ENCODE measurements around the gene DCLK1. TPM values are rescaled to one million over a fixed set of nuclear protein-coding genes. Genes with fewer than 3 reads are reported as not detected.

The DCLK1 gene
- total RNA-seq, 1 experiment from 2014 or later: 36.2 TPM

DNA sequence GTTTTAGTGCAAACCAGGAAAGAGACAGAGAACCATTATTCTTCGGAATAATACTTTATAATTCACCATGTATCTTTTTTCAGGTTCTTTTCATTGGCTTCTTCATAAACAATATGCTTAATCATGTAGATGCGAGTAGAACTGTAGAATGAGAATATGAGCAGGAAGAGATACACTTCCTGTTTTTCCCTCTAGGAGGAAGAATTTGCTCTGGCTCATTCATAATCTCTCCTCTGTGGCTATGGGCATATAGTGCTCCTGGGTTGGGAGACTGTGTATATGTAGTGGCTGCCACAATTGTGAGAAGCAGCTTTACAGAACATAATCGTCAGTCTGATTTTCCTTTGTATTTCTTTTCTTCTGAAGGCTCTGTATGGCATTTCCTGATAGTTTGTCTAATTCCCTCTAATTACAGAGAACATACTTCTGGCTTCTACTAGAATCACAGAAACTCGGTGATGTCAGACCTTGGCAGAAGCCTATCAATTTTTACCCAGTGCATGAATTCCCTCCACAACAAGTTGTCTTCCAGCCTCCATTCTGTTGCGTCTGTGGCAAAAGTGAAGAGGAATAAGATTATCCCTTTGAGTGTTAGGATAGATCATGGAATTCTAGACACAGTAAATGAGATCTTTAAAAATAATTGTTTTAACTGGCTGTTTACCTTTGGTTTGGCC lies 2.9 kb upstream of the DCLK1 start:
- peaks cover 7 to 11% of the 10 kb centered on the region in 2 experiments for H3K4me1 Mint-ChIP-seq
- H3K18ac ChIP-seq (ENCODE audit: insufficient read length, low read depth, low read length): no peak overlapping the region
- no peak overlapping the region for H2BK120ac ChIP-seq (ENCODE audit: low read depth, low read length, poor library complexity, severe bottlenecking)
- no peak overlapping the region for H2BK5ac ChIP-seq (ENCODE audit: insufficient read length, low read length)
- no peak overlapping the region for H3K9ac ChIP-seq (ENCODE audit: extremely low read depth, insufficient read length, low read length)
- H3K4me1 ChIP-seq (ENCODE audit: insufficient read depth, low read length): no peaks in the 10 kb centered on the region
- TF ChIP-seq, protein P1, sequence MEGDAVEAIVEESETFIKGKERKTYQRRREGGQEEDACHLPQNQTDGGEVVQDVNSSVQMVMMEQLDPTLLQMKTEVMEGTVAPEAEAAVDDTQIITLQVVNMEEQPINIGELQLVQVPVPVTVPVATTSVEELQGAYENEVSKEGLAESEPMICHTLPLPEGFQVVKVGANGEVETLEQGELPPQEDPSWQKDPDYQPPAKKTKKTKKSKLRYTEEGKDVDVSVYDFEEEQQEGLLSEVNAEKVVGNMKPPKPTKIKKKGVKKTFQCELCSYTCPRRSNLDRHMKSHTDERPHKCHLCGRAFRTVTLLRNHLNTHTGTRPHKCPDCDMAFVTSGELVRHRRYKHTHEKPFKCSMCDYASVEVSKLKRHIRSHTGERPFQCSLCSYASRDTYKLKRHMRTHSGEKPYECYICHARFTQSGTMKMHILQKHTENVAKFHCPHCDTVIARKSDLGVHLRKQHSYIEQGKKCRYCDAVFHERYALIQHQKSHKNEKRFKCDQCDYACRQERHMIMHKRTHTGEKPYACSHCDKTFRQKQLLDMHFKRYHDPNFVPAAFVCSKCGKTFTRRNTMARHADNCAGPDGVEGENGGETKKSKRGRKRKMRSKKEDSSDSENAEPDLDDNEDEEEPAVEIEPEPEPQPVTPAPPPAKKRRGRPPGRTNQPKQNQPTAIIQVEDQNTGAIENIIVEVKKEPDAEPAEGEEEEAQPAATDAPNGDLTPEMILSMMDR (conservative IDR thresholded peaks at IDR 0.05): no peak
- peaks cover 16% of the 10 kb centered on the region; the same call in 1 of the 2 replicates for H3K27me3 ChIP-seq (ENCODE audit: insufficient read depth, low read length)
- H3K36me3 Mint-ChIP-seq (ENCODE audit: insufficient read depth in 1 of 3, low read depth in 3 of 3): no peaks in the 10 kb centered on the region
- no peak overlapping the region for H2AFZ ChIP-seq (ENCODE audit: low read length)
- H4K20me1 ChIP-seq (ENCODE audit: control insufficient read depth, insufficient read depth, insufficient read length): no peaks in the 10 kb centered on the region
- H3K23me2 ChIP-seq (ENCODE audit: insufficient read length, low read depth, low read length, poor library complexity, severe bottlenecking): peaks cover 8% of the 10 kb centered on the region
- no peaks in the 10 kb centered on the region for H3K79me1 ChIP-seq (ENCODE audit: insufficient read depth, low read depth, low read length, poor library complexity, severe bottlenecking)
- H3K56ac ChIP-seq (ENCODE audit: insufficient read length, low read depth, low read length): no peak overlapping the region
- H3K14ac ChIP-seq (ENCODE audit: insufficient read depth, low read length): no peak overlapping the region
- H2AK5ac ChIP-seq (ENCODE audit: insufficient read length, low read length): no peak overlapping the region
- no peak overlapping the region for H3K23ac ChIP-seq (ENCODE audit: insufficient read length, low read depth, low read length)
- H3K27me3 Mint-ChIP-seq (ENCODE audit: low read depth): peaks cover 42% of the 10 kb centered on the region
- no peak overlapping the region for H2BK20ac ChIP-seq (ENCODE audit: low read depth, low read length, poor library complexity, severe bottlenecking)
- H3K4me2 ChIP-seq (ENCODE audit: insufficient read depth, insufficient read length, low read length): no peak overlapping the region
- no peak overlapping the region for H2BK15ac ChIP-seq (ENCODE audit: low read depth, low read length)
- no peak overlapping the region for H4K5ac ChIP-seq (ENCODE audit: insufficient read length, low read depth, low read length)
- H3K27ac ChIP-seq (ENCODE audit: insufficient read length, low read depth, low read length): no peak overlapping the region
- H3K4me3 Mint-ChIP-seq: no peak overlapping the region
- H3K79me2 ChIP-seq (ENCODE audit: insufficient read depth, low read length): no peaks in the 10 kb centered on the region
- H4K8ac ChIP-seq (replicated peaks; ENCODE audit: insufficient read length, low read depth, low read length): no peak overlapping the region
- no peak overlapping the region for H2BK12ac ChIP-seq (ENCODE audit: insufficient read length, low read depth, low read length)
- WGBS (ENCODE audit: extremely low coverage, insufficient read length, low lambda C conversion rate): no CpG with 5 or more reads among the region's 5 CpGs
- H3K4ac ChIP-seq (ENCODE audit: low read depth, low read length): no peak overlapping the region
- DNase-seq: no peak
- H3T11ph ChIP-seq (ENCODE audit: low read length): no peak overlapping the region
- H3K9me3 ChIP-seq (ENCODE audit: control insufficient read depth, low read depth, low read length): no peaks in the 10 kb centered on the region
- H3K9me3 Mint-ChIP-seq: peaks cover 0 to 2% of the 10 kb centered on the region in 2 experiments; a peak in 1 of 5 replicates
- no peak overlapping the region for H4K91ac ChIP-seq (ENCODE audit: insufficient read length, low read depth, low read length)
- no peak overlapping the region for H3K27ac Mint-ChIP-seq
